ENCODE results near the gene PLA2G6.

GRCh38 chr22:38126928-38127668 is 54.5 kb downstream of the PLA2G6 start:
- no peak for TF ChIP-seq TAL1 (IDR thresholded peaks at IDR 0.05)
- peak; percentile 76 for TF ChIP-seq POLR2A (conservative IDR thresholded peaks at IDR 0.05)
- no peak for TF ChIP-seq MYNN (IDR thresholded peaks at IDR 0.05)
- TF ChIP-seq MYNN (CRISPR knock-in tag; IDR thresholded peaks at IDR 0.05) = no peak
- no peak for TF ChIP-seq HDGF (IDR thresholded peaks at IDR 0.05)

Data from K562 (cell line).